HFFc6 (cell line): Measurements from ENCODE around the gene STIP1. TPM values are rescaled to one million over a fixed set of nuclear protein-coding genes. Genes with fewer than 3 reads are reported as not detected.
A peak's percentile ranks its signal among the peaks of the same experiment; 100 is the strongest.

Experiments
- DNase-seq: peaks from one replicate; pipeline ENCODE4 v3.0.0-alpha.2; 2018
- H3K27ac Mint-ChIP-seq: 2 replicates; pipeline ENCODE4 v1.8.0; 2020; ENCODE audit warnings: mild to moderate bottlenecking, mixed read lengths
- H3K27me3 Mint-ChIP-seq: 2 replicates; pipeline ENCODE4 v1.8.0; 2021; ENCODE audit warnings: mild to moderate bottlenecking, moderate library complexity, mixed read lengths; ENCODE audit not compliant: insufficient read depth
- H3K36me3 Mint-ChIP-seq: 2 replicates; pipeline ENCODE4 v1.8.0; 2021; ENCODE audit warnings: low read depth, mixed read lengths
- H3K4me1 Mint-ChIP-seq: 2 replicates; pipeline ENCODE4 v1.8.0; 2020; ENCODE audit warnings: low read depth, mixed read lengths
- H3K4me3 Mint-ChIP-seq: 2 replicates; pipeline ENCODE4 v1.8.0; 2020; ENCODE audit warnings: mild to moderate bottlenecking, moderate library complexity, mixed read lengths
- H3K9me3 Mint-ChIP-seq: 2 replicates; pipeline ENCODE4 v1.8.0; 2020; ENCODE audit warnings: mild to moderate bottlenecking, mixed read lengths
- total RNA-seq, 6 experiments: library from RNA; stranded (reverse); fragmentation: NEBNext Ultra II Directional; extraction: Animal tissue kit (Norgen Biotek cat#: 25700); gene quantifications; 2 replicates in 1 of 6; 3 replicates in 5 of 6; pipeline ENCODE4 v1.2.3, GENCODE V29; 2021
- TF ChIP-seq, protein P1 (sequence below): fragments of 200-600 bp; sonication (generic); IDR thresholded peaks from 2 replicates; pipeline ENCODE4 v1.5.0; 2021; ENCODE audit warnings: antibody characterized with exemption, mild to moderate bottlenecking

Gene STIP1
- total RNA-seq, 6 experiments from 2014 or later: 203 to 259 (median 210) TPM

- TF ChIP-seq, protein P1, sequence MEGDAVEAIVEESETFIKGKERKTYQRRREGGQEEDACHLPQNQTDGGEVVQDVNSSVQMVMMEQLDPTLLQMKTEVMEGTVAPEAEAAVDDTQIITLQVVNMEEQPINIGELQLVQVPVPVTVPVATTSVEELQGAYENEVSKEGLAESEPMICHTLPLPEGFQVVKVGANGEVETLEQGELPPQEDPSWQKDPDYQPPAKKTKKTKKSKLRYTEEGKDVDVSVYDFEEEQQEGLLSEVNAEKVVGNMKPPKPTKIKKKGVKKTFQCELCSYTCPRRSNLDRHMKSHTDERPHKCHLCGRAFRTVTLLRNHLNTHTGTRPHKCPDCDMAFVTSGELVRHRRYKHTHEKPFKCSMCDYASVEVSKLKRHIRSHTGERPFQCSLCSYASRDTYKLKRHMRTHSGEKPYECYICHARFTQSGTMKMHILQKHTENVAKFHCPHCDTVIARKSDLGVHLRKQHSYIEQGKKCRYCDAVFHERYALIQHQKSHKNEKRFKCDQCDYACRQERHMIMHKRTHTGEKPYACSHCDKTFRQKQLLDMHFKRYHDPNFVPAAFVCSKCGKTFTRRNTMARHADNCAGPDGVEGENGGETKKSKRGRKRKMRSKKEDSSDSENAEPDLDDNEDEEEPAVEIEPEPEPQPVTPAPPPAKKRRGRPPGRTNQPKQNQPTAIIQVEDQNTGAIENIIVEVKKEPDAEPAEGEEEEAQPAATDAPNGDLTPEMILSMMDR: no peak
- Mint-ChIP-seq H3K27ac (no peak overlapping the region; the same call in 1 of the 2 replicates), H3K9me3 (no peaks in the 10 kb centered on the region), H3K36me3 (peaks cover 13% of the 10 kb centered on the region; the same call in 1 of the 2 replicates), H3K4me3 (peak overlapping the region; percentile 96), H3K27me3 (no peaks in the 10 kb centered on the region; the same call in 1 of the 2 replicates), H3K4me1 (peaks cover 41% of the 10 kb centered on the region)
- DNase-seq: no peak
Measured at GRCh38 chr11:64183890-64184289, 2.1 kb upstream of the STIP1 start.

GRCh38 chr11:64185175-64185692 lies 737 bp upstream of the STIP1 start:
- DNase-seq: peak; percentile 85
- H3K27ac Mint-ChIP-seq: peak overlapping the region; percentile 97
- H3K4me3 Mint-ChIP-seq: peak overlapping the region; percentile 96
- H3K4me1 Mint-ChIP-seq: peaks cover 47% of the 10 kb centered on the region
- TF ChIP-seq, protein P1: peak; percentile 10; the same call in 1 of the 2 replicates
- peaks cover 11% of the 10 kb centered on the region; the same call in 1 of the 2 replicates for H3K36me3 Mint-ChIP-seq
- no peaks in the 10 kb centered on the region; the same call in 1 of the 2 replicates for H3K27me3 Mint-ChIP-seq
- H3K9me3 Mint-ChIP-seq: no peaks in the 10 kb centered on the region

GRCh38 chr11:64186492-64187165 lies 658 bp downstream of the STIP1 start:
- peaks cover 36% of the 10 kb centered on the region for H3K4me1 Mint-ChIP-seq
- TF ChIP-seq, protein P1: no peak
- DNase-seq: no peak
- H3K27me3 Mint-ChIP-seq: no peaks in the 10 kb centered on the region; the same call in 1 of the 2 replicates
- H3K36me3 Mint-ChIP-seq: peaks cover 11% of the 10 kb centered on the region; the same call in 1 of the 2 replicates
- no peak overlapping the region for H3K27ac Mint-ChIP-seq
- no peak overlapping the region for H3K4me3 Mint-ChIP-seq
- no peaks in the 10 kb centered on the region for H3K9me3 Mint-ChIP-seq

DNA sequence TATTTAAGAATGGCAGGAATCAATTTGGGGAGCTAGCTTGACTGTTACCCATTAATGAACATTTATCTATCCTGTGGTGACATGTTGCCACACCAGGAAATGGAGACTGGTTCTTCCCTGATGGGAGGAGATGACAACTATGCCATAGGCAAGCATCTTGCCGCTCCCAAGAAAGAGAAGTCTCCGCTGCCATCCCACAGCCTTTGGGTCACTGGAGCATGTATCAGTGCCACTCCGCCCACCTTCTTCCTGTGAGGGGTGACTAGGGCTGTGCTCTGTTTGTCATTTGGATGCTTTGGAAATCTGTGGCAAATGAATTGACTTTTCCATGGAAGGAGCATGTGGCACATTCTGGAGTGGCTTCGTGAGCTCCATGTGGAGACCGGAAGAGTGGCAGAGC lies 6.5 kb downstream of the STIP1 start:
- peaks cover 6% of the 10 kb centered on the region for H3K4me1 Mint-ChIP-seq
- no peak for DNase-seq
- H3K27me3 Mint-ChIP-seq: no peaks in the 10 kb centered on the region
- H3K9me3 Mint-ChIP-seq: no peaks in the 10 kb centered on the region
- H3K36me3 Mint-ChIP-seq: peaks cover 29% of the 10 kb centered on the region
- H3K4me3 Mint-ChIP-seq: no peak overlapping the region
- no peak overlapping the region for H3K27ac Mint-ChIP-seq
- TF ChIP-seq, protein P1: no peak

DNA sequence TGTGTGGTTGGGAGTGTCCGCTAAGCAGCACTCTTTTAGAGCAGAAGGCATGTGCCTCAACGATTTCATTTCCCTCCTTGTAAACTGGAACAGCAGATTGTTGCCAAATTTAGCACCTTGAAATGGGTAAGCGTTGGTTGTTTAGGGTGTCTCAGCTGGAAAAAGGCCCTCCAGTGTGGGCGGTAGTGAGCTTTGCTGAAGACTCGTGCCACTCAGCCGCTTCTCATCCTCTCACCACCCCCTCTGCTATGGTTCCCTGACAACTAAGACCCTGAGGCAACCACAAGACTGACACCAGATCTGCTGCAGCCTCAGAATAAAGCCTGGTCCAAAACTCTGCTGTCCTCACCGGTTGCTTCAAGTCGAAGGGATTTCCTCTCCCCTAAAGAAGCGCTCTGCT lies 10.7 kb downstream of the STIP1 start:
- peaks cover 34% of the 10 kb centered on the region for H3K36me3 Mint-ChIP-seq

More for the DNA sequence above, 10.7 kb downstream of the STIP1 start:
- DNase-seq: no peak
- Mint-ChIP-seq H3K27me3 (no peaks in the 10 kb centered on the region), H3K4me1 (peaks cover 4% of the 10 kb centered on the region), H3K27ac (no peak overlapping the region), H3K4me3 (no peak overlapping the region), H3K9me3 (no peaks in the 10 kb centered on the region)
- TF ChIP-seq, protein P1: no peak
